HG03439 (cell line): ENCODE measurements around the gene TLN1.

Experiments used
- ATAC-seq: cut with Tn5 transposase; IDR thresholded peaks from one replicate; pipeline ENCODE4 v1.9.1; 2021; ENCODE audit warnings: mild to moderate bottlenecking, moderate library complexity; ENCODE audit not compliant: unreplicated experiment

Gene TLN1

DNA sequence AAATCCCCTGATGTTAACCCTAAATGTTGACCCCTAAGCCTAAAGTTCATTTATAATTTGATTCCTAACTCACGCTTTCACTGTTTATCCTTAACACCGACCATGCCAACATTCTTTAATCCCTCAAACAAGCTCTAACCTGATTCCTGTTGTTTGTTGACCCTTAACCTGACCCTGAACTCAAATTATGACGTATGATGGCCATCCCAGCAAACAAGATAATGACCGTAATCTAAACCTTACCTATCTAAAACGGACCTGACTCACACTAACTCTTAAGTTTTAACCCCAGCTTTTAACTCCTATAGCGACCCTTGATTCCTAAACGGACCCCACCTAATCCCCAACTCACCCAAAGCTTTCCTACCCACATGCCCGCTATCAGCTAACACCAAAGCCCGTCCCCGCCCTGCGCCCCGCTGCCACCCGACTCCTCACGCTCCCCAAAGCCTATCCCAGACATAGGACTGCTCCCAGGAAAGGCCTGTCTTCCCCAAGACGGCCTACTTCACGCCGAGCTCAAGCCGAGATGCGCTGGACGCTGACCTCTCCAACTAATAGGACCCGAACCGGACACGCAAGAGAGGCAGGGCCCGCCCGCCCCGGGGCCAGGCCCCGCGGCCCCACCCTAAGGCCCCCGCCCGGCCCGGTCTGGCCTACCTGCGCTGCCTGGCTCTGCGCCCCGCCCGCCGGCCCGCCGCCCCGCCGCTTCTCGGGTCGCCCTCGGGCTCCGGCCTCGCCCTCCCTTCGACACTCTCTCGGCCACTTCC lies 395 bp downstream of the TLN1 start:
- no peak for ATAC-seq

GRCh38 chr9:35730486-35730854 lies 1.5 kb downstream of the TLN1 start:
- no peak for ATAC-seq

GRCh38 chr9:35729700-35730485 lies 2.1 kb downstream of the TLN1 start:
- no peak for ATAC-seq

DNA sequence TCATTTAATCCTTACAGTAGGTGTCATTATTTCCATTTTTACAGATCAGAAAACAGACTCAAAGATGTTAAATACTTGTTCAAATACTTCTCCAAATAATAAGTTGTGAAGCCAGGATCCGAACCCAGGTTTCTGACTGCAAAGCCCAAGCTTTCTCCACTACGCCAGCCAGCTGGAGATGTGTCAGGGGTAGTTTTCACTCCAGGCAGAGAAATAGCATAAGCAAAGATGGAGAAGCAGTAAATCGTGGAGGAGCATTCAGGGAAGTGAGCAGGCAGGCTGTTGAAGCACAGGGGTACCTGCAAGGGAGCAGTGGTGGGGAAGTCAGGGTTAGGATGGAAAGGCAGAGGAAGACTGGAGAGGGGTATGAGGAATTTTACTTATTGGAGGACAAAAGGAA lies 2.9 kb downstream of the TLN1 start:
- no peak for ATAC-seq

GRCh38 chr9:35728041-35728971 lies 3.7 kb downstream of the TLN1 start:
- ATAC-seq, result no peak

GRCh38 chr9:35727676-35728040 lies 4.3 kb downstream of the TLN1 start:
- ATAC-seq, result no peak

DNA sequence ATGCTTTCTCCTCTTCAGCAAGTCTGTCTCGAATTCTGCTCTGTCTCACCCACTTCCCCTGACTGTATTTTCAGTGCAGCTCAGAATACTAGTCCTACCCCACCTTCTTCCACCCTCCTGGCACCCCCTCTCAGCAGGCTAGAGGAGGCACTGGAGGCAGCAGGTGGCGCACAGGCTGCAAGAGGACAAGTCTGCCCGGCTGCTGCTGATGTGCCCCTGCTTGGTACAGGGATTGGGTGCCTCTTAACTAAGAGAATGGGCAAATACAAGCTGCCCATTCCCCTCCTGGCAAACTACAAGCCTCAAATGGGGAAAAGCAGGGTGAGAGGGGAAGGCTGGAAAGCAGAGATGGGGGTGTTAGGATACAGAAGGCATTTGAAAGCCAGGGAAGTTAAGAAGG lies 5.1 kb downstream of the TLN1 start:
- ATAC-seq, result no peak

- ATAC-seq, result no peak
These were observed 6.6 kb downstream of the TLN1 start for GRCh38 chr9:35725362-35725761.

GRCh38 chr9:35723908-35724307 lies 8.1 kb downstream of the TLN1 start:
- ATAC-seq, result no peak

DNA sequence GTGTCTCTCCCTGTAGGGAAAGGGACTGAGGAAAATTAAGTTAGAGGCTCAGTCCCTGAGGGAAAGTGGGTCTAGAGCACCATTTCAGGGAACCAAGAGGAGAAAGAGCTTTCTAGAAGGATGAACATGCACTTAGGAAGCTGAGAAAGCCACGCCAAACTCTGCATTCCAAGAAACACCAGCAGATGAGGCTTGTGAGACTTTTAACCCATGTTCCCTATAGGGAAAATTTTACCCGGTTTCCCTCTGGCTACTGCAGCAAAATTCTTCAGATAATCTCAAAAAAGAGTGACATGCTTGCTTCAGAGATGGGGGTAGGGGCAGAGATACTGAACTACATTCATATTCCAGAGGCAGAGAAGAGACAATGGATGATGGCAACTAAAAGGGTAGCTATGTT lies 8.6 kb downstream of the TLN1 start:
- no peak for ATAC-seq

- ATAC-seq, result no peak
These were observed 12.4 kb downstream of the TLN1 start for GRCh38 chr9:35719546-35719945.

GRCh38 chr9:35718721-35719511 lies 13.1 kb downstream of the TLN1 start:
- ATAC-seq, result no peak

GRCh38 chr9:35717132-35717870 lies 14.7 kb downstream of the TLN1 start:
- no peak for ATAC-seq

DNA sequence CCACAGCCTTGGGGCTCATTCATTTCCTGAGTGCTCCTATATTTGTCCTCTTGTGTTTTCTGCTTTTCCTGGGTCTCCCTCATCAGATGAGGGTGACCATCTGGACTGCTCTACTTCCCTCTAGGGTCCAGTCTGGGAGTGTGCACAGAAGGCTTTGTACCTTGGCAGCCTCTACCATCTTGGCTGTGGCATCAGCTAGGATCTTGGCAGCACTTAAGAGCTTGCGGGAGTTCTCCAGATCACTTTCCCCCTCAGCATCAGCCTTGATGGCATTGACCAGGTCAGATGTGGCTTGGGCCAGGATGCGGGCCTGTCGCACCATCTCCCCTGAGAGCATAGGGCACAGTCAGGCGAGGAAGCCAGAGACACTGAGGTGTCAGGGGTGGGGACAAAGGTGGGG lies 15.8 kb downstream of the TLN1 start:
- no peak for ATAC-seq

- no peak for ATAC-seq
These were observed 17.3 kb downstream of the TLN1 start for GRCh38 chr9:35714579-35715252.

- ATAC-seq, result no peak
These were observed 17.9 kb downstream of the TLN1 start for GRCh38 chr9:35714123-35714522.

GRCh38 chr9:35713578-35713977 lies 18.4 kb downstream of the TLN1 start:
- ATAC-seq, result no peak

- ATAC-seq, result no peak
These were observed 19.1 kb downstream of the TLN1 start for GRCh38 chr9:35712762-35713400.
